Karpas-422 (cell line): Measurements from ENCODE around the gene ENTHD1. TPM values are rescaled to one million over a fixed set of nuclear protein-coding genes. Genes with fewer than 3 reads are reported as not detected.

Source experiments
- DNase-seq: peaks from one replicate; pipeline ENCODE4 v3.0.0-alpha.2; 2015
- H2AFZ ChIP-seq: fragments of 200-600 bp; sonication (generic); 2 replicates; pipeline ENCODE4 v1.6.1; 2014; ENCODE audit warnings: antibody characterized with exemption, low read length, mixed read lengths
- H3K27ac ChIP-seq: fragments of 200-600 bp; sonication (generic); 2 replicates; pipeline ENCODE4 v1.5.1; 2014; ENCODE audit warnings: mild to moderate bottlenecking, low read length, moderate library complexity
- H3K27me3 ChIP-seq: fragments of 200-600 bp; sonication (generic); 2 replicates; pipeline ENCODE4 v1.6.1; 2014; ENCODE audit warnings: low read length, mixed read lengths
- H3K36me3 ChIP-seq: fragments of 200-600 bp; sonication (generic); 2 replicates; pipeline ENCODE4 v1.6.1; 2014; ENCODE audit warnings: low read length, mixed read lengths; ENCODE audit not compliant: insufficient read depth
- H3K4me1 ChIP-seq: fragments of 200-600 bp; sonication (generic); 2 replicates; pipeline ENCODE4 v1.6.1; 2014; ENCODE audit warnings: mild to moderate bottlenecking, low read length, mixed read lengths
- H3K4me2 ChIP-seq: fragments of 200-600 bp; sonication (generic); 2 replicates; pipeline ENCODE4 v1.6.1; 2014; ENCODE audit warnings: low read length, low read depth, mild to moderate bottlenecking; ENCODE audit not compliant: poor library complexity, severe bottlenecking
- H3K4me3 ChIP-seq: fragments of 200-600 bp; sonication (generic); 2 replicates; pipeline ENCODE4 v1.5.1; 2014; ENCODE audit warnings: mild to moderate bottlenecking, antibody characterized with exemption, low read length, mixed read lengths
- H3K79me2 ChIP-seq: fragments of 200-600 bp; sonication (generic); 2 replicates; pipeline ENCODE4 v1.6.1; 2014; ENCODE audit warnings: mild to moderate bottlenecking, low read length, mixed read lengths
- H3K9ac ChIP-seq: fragments of 200-600 bp; sonication (generic); 2 replicates; pipeline ENCODE4 v1.6.0; 2014; ENCODE audit warnings: low read length
- H3K9me2 ChIP-seq: fragments of 200-600 bp; sonication (generic), shearing (Covaris generic); replicated peaks from 2 replicates; pipeline ENCODE4 v1.6.0; 2014; ENCODE audit warnings: mild to moderate bottlenecking, low read length, moderate library complexity; ENCODE audit not compliant: insufficient read depth
- H3K9me3 ChIP-seq: fragments of 300-700, 200-600 bp; sonication (generic); 2 replicates; pipeline ENCODE4 v1.6.1; 2014; ENCODE audit warnings: low read length, mixed read lengths
- H4K20me1 ChIP-seq: fragments of 200-600 bp; sonication (generic); 2 replicates; pipeline ENCODE4 v1.6.1; 2014; ENCODE audit warnings: mild to moderate bottlenecking, antibody characterized with exemption, low read length, low read depth; ENCODE audit not compliant: insufficient read depth
- total RNA-seq: library from RNA; depleted of rRNA; stranded (reverse); fragments of >200 nt; shearing (Covaris generic); gene quantifications from 2 replicates; pipeline ENCODE4 v1.2.3, GENCODE V29; 2014; ENCODE audit warnings: low replicate concordance

Gene ENTHD1
- total RNA-seq, 1 experiment from 2014 or later, result not detected

DNA sequence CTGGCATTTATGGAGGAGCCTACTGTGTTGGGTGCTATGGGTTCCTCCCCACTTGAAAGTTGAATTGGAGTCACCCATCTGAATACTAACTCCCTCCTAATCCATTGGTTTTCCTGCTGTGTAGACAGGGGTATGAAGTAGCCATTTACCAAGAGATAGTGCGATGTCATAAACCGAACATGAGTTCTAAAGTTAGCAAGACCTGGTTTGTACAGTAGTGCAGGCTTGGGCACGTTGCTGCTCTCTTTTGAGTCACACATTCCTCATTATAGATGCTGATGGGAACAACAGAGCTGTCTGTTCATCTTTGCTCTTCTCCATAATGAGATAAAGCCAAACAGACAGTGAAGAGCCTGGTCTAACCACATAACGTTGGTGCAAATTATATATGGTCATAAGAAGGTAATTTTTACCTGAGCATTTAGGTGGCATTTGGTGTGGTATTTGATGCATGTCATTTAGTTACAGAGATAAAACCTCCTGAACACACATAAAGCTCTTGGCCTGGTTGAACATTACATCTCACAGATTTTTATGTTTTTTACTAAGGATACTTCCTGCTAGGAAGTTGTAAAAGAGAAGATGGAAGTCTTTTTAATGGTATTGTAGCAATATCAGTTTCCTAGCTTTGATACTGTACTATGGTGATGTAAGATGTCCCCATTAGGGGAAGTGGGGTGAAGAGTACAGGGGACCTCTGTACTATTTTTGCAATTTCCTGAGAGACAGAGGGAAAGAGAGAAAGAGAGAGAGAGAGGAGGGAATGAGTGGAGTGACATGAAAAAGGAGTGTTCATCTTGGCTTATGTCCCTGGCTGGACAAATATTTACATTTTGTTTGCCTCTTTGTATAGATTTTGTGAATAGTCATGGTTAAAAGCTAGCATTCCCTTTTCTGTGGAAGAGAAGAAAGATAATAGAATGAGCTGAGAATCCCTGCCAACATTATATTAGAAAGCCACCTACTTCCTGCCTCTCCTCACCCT, 35.3 kb upstream of the ENTHD1 start:
- Histone ChIP-seq H3K79me2 (no peaks in the 10 kb centered on the region), H3K9ac (no peak overlapping the region), H3K27ac (no peak overlapping the region), H3K4me3 (no peak overlapping the region), H3K4me2 (no peak overlapping the region), H3K9me3 (no peaks in the 10 kb centered on the region), H3K27me3 (no peaks in the 10 kb centered on the region), H2AFZ (no peak overlapping the region), H3K36me3 (no peaks in the 10 kb centered on the region), H3K4me1 (no peaks in the 10 kb centered on the region), H4K20me1 (no peaks in the 10 kb centered on the region), H3K9me2 (no peaks in the 10 kb centered on the region)
- no peak for DNase-seq

DNA sequence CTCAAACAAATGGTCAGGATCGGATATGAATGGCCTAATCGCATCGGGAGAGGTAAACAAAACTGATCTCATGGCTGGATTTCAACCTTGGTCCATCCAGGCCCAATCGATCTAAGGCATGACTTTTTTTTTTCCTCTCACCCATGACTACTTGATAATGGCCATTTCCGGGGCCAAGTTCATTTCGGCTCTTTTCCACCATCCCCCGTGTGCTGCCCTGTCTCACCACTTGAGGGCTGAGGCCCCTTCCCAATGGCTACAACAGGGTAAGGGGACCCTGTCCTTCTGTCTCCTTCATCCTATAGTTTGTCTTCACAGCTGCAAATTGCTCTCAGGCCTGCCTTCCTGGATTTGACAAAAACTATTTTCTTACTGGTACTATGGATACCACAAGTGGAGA, 34.0 kb upstream of the ENTHD1 start:
- H3K36me3 ChIP-seq, result no peaks in the 10 kb centered on the region
- no peak overlapping the region for H3K4me2 ChIP-seq
- H3K27me3 ChIP-seq, result no peaks in the 10 kb centered on the region
- H3K9me3 ChIP-seq, result no peaks in the 10 kb centered on the region
- H3K9me2 ChIP-seq, result no peaks in the 10 kb centered on the region
- H3K4me3 ChIP-seq, result no peak overlapping the region
- no peaks in the 10 kb centered on the region for H3K79me2 ChIP-seq
- no peak overlapping the region for H3K27ac ChIP-seq
- H4K20me1 ChIP-seq, result no peaks in the 10 kb centered on the region
- no peak for DNase-seq
- no peak overlapping the region for H2AFZ ChIP-seq
- H3K9ac ChIP-seq, result no peak overlapping the region
- H3K4me1 ChIP-seq, result no peaks in the 10 kb centered on the region

DNA sequence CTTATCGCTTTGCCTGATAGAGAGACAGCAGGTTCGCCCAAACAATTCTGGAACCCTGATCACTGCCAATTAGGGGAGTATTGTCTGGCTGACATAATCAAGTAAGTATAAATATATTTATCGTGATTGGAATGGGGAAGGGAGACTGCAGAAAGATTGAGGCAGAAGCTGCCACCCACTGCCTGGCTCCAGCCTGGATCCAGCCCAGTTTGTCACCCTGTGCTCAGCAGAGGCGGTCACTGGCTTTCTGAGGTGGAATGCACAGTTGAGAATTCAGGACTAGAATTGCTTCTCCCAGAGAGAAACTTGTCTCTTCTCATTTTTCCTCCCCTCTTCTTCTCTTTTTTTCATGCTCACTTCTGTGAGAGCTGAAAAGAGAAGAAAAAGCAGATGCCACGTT, 33.2 kb upstream of the ENTHD1 start:
- no peaks in the 10 kb centered on the region for H4K20me1 ChIP-seq
- H3K27ac ChIP-seq, result no peak overlapping the region
- no peak overlapping the region for H3K9ac ChIP-seq
- H3K4me3 ChIP-seq, result no peak overlapping the region
- H3K79me2 ChIP-seq, result no peaks in the 10 kb centered on the region
- DNase-seq, result no peak
- H2AFZ ChIP-seq, result no peak overlapping the region
- H3K27me3 ChIP-seq, result no peaks in the 10 kb centered on the region
- H3K9me3 ChIP-seq, result no peaks in the 10 kb centered on the region
- no peaks in the 10 kb centered on the region for H3K9me2 ChIP-seq
- H3K4me1 ChIP-seq, result no peaks in the 10 kb centered on the region
- no peak overlapping the region for H3K4me2 ChIP-seq
- H3K36me3 ChIP-seq, result no peaks in the 10 kb centered on the region

DNA sequence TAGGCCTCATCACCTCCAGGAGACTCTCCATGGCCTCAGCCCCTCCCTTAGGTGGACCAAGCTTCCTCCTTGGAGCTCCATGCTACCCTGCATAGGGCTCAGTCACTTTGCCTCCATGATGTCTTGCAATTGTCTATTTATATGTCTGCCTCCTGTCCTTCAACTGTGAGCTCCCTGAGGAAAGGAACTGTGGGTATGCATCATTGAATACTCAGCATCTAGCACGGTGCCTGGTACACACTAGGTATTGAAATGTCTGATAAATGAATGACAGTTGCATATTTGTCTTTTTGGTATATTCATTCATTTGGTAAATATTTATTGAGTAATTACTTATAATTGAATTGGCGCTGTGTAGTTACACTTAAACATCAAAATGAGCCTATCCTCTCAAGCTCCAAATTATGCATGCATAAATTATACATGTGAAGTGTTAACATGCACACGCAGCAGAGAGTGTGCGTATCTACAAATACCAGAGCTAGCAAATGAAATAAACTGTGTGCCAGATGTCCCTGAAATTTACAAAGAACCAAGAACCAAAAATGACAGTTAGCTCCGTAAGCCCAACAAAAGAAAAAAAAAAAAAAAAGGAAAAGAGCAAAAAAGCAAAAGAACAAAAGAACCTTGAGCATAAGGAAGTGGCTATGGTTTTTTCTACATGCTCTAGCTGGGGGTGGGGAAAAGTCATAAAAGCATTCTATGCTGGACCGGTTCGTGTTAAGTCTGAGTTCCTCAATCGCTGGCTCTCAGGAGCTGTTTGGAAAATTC, 32.5 kb upstream of the ENTHD1 start:
- no peaks in the 10 kb centered on the region for H3K27me3 ChIP-seq
- H3K4me3 ChIP-seq, result no peak overlapping the region
- peaks cover 2% of the 10 kb centered on the region for H3K4me1 ChIP-seq

DNA sequence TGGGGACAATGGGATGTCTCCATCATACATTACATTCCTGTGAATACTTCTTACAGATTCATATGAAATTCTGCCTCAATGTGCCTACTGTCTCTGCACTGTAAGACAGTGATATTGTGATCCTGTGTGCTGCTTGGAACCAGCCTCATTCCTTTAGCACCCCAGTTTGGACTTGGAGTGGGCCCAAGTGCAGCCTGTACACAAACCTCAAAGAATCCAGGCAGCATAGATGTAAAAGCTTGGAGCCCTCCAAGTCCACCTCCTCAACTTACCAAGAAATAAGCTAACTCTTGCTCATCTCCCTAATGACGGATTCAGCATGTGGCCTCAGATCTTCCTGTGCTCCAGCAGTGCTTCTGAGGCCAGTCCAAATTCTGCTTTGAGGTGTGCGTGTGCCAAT, 31.7 kb upstream of the ENTHD1 start:
- H3K9me3 ChIP-seq, result no peaks in the 10 kb centered on the region
- H4K20me1 ChIP-seq, result no peaks in the 10 kb centered on the region
- H2AFZ ChIP-seq, result no peak overlapping the region
- no peak overlapping the region for H3K9ac ChIP-seq
- no peak for DNase-seq
- H3K4me3 ChIP-seq, result no peak overlapping the region
- H3K79me2 ChIP-seq, result no peaks in the 10 kb centered on the region
- H3K27ac ChIP-seq, result no peak overlapping the region
- H3K4me2 ChIP-seq, result no peak overlapping the region
- H3K36me3 ChIP-seq, result no peaks in the 10 kb centered on the region
- no peaks in the 10 kb centered on the region for H3K9me2 ChIP-seq
- H3K4me1 ChIP-seq, result peaks cover 9% of the 10 kb centered on the region
- no peaks in the 10 kb centered on the region for H3K27me3 ChIP-seq

More for the DNA sequence above, 32.5 kb upstream of the ENTHD1 start:
- H3K36me3 ChIP-seq, result no peaks in the 10 kb centered on the region
- H3K9me2 ChIP-seq, result no peaks in the 10 kb centered on the region
- H4K20me1 ChIP-seq, result no peaks in the 10 kb centered on the region
- H2AFZ ChIP-seq, result no peak overlapping the region
- no peak overlapping the region for H3K9ac ChIP-seq
- H3K79me2 ChIP-seq, result no peaks in the 10 kb centered on the region
- H3K27ac ChIP-seq, result no peak overlapping the region
- no peak for DNase-seq
- H3K9me3 ChIP-seq, result no peaks in the 10 kb centered on the region
- no peak overlapping the region for H3K4me2 ChIP-seq

DNA sequence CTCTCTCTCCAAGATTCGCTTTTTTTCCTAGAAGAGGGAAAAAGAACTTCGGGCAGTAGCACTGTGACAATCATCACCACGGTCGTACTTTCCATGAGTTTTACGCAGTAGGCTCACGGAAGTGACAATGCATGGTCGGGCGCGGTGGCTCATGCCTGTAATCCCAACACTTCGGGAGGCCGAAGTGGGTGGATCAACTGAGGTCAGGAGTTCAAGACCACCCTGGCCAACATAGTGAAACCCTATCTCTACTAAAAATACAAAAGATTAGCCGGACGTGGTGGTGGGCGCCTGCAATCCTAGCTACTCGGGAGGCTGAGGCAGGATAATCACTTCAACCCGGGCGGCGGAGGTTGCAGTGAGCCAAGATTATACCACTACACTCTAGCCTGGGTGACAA, 30.7 kb upstream of the ENTHD1 start:
- Histone ChIP-seq H2AFZ (no peak overlapping the region), H3K27me3 (no peaks in the 10 kb centered on the region), H3K9me3 (no peaks in the 10 kb centered on the region), H3K27ac (no peak overlapping the region), H3K36me3 (no peaks in the 10 kb centered on the region), H3K4me2 (no peak overlapping the region), H3K9me2 (no peaks in the 10 kb centered on the region), H3K4me1 (peaks cover 9% of the 10 kb centered on the region), H3K79me2 (no peaks in the 10 kb centered on the region), H3K9ac (no peak overlapping the region), H4K20me1 (no peaks in the 10 kb centered on the region), H3K4me3 (no peak overlapping the region)
- DNase-seq, result no peak

DNA sequence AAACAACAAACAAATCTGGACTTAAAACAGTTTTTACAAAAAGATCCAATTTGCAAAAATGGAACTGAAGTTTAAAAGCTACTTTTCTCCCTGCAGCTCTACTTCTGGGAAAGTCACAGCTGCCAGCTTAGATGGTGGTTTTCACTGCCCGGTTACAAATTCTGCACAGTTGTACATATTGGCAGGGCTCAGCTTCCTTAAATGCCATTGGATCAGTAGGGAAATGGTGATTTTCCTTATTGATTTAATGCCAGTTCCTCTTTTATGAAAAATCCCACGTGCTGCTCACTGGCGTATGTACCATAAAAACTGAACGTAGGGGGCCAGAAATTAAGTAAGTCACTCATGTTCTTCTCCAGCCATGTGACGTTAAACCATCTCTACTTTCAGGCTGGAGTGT, 30.1 kb upstream of the ENTHD1 start:
- no peak for DNase-seq
- H3K27ac ChIP-seq, result no peak overlapping the region
- H4K20me1 ChIP-seq, result no peaks in the 10 kb centered on the region
- H3K4me1 ChIP-seq, result peaks cover 9% of the 10 kb centered on the region
- no peaks in the 10 kb centered on the region for H3K9me3 ChIP-seq
- no peak overlapping the region for H3K4me2 ChIP-seq
- no peaks in the 10 kb centered on the region for H3K27me3 ChIP-seq
- H3K9me2 ChIP-seq, result no peaks in the 10 kb centered on the region
- H3K4me3 ChIP-seq, result no peak overlapping the region
- H3K36me3 ChIP-seq, result no peaks in the 10 kb centered on the region
- H2AFZ ChIP-seq, result no peak overlapping the region
- H3K9ac ChIP-seq, result no peak overlapping the region
- no peaks in the 10 kb centered on the region for H3K79me2 ChIP-seq

DNA sequence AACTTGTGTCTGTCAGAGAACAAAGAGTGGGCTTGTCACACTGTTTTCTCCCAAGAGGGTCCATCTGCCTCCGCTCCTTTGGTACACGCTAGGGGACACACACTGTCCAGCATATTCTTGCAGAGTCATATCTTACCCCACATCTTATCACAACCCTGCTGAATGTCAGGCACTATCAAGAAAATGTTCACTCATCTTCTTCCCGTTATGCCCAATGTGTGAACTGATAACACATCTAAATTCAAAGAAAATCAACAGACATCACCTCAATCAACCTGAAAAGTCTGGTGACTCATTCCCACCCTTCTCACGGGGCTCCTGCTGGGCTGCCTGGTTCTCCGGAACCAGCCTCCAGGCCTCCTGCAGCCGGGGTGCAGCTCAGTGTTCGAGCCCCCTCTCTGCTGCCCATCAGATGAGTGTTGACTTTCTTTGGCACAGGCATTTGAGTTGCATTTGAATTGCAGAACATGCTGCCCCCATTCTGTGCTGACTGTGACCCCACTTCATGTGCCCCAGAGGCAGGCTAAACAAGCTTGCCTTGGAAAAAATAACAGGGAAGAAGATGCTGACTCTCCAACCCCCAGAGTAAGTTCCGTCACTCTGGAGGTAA, 26.7 kb upstream of the ENTHD1 start:
- Histone ChIP-seq H3K9me2 (no peaks in the 10 kb centered on the region), H3K9me3 (no peaks in the 10 kb centered on the region), H4K20me1 (no peaks in the 10 kb centered on the region), H3K27ac (no peak overlapping the region), H3K79me2 (no peaks in the 10 kb centered on the region), H2AFZ (no peak overlapping the region), H3K4me1 (peaks cover 9% of the 10 kb centered on the region), H3K36me3 (no peaks in the 10 kb centered on the region), H3K9ac (no peak overlapping the region), H3K4me3 (no peak overlapping the region), H3K4me2 (no peak overlapping the region), H3K27me3 (no peaks in the 10 kb centered on the region)
- no peak for DNase-seq
